Neural cell (in vitro differentiated cells): ENCODE data around the gene HOPX. TPM values are rescaled to one million over a fixed set of nuclear protein-coding genes. Genes with fewer than 3 reads are reported as not detected.

Experiments used
- H2AFZ ChIP-seq: fragments of 200-600, 300-800 bp; sonication (generic), shearing (Covaris generic); 2 replicates; pipeline ENCODE4 v1.6.0; 2014; ENCODE audit warnings: low read depth, mild to moderate bottlenecking, antibody characterized with exemption, low read length, moderate library complexity
- H3F3A ChIP-seq: fragments of 200-600 bp; shearing (Covaris generic); 2 replicates; pipeline ENCODE4 v1.6.1; 2016; ENCODE audit warnings: mild to moderate bottlenecking, moderate library complexity, mixed read lengths, antibody characterized with exemption, low read length; ENCODE audit not compliant: insufficient read depth, poor library complexity, severe bottlenecking
- H3K27ac ChIP-seq: fragments of 200-600, 300-800 bp; sonication (generic), shearing (Covaris generic); 2 replicates; pipeline ENCODE4 v1.5.1; 2014; ENCODE audit warnings: mild to moderate bottlenecking, low read length, moderate library complexity
- H3K27me3 ChIP-seq: fragments of 300-800, 200-600 bp; sonication (generic), shearing (Covaris generic); 2 replicates; pipeline ENCODE4 v1.6.0; 2014; ENCODE audit warnings: mild to moderate bottlenecking, low read depth, low read length, moderate library complexity; ENCODE audit not compliant: insufficient read depth
- H3K36me3 ChIP-seq: fragments of 300-800, 200-600 bp; sonication (generic), shearing (Covaris generic); 2 replicates; pipeline ENCODE4 v1.5.1; 2014; ENCODE audit warnings: mild to moderate bottlenecking, antibody characterized with exemption, low read length, moderate library complexity; ENCODE audit not compliant: insufficient read depth
- H3K4me2 ChIP-seq: fragments of 300-800, 200-600 bp; sonication (generic), shearing (Covaris generic); 2 replicates; pipeline ENCODE4 v1.6.0; 2014; ENCODE audit warnings: mild to moderate bottlenecking, low read length
- H3K4me3 ChIP-seq: fragments of 300-800, 200-600 bp; sonication (generic), shearing (Covaris generic); 2 replicates; pipeline ENCODE4 v1.5.1; 2014; ENCODE audit warnings: mild to moderate bottlenecking, low read length, moderate library complexity
- H3K79me2 ChIP-seq: fragments of 200-600 bp; shearing (Covaris generic); replicated peaks from 2 replicates; pipeline ENCODE4 v1.6.0; 2014; ENCODE audit warnings: mild to moderate bottlenecking, low read length, moderate library complexity; ENCODE audit not compliant: insufficient read depth
- H3K9ac ChIP-seq: fragments of 300-800, 200-600 bp; sonication (generic), shearing (Covaris generic); 2 replicates; pipeline ENCODE4 v1.6.1; 2016; ENCODE audit warnings: mild to moderate bottlenecking, low read length, mixed read lengths
- H3K9me2 ChIP-seq: fragments of 200-600 bp; shearing (Covaris generic); 2 replicates; pipeline ENCODE4 v1.6.1; 2016; ENCODE audit warnings: mild to moderate bottlenecking, low read length, mixed read lengths; ENCODE audit not compliant: insufficient read depth
- H3K9me3 ChIP-seq: fragments of 200-600, 300-800 bp; sonication (generic), shearing (Covaris generic); 2 replicates; pipeline ENCODE4 v1.6.1; 2016; ENCODE audit warnings: mild to moderate bottlenecking, mixed run types, low read length, moderate library complexity, mixed read lengths
- H4K20me1 ChIP-seq: fragments of 200-600 bp; shearing (Covaris generic); 2 replicates; pipeline ENCODE4 v1.6.1; 2016; ENCODE audit warnings: mild to moderate bottlenecking, mixed run types; ENCODE audit not compliant: insufficient read depth
- CTCF ChIP-seq: fragments of 450-650 bp; IDR thresholded peaks from 2 replicates; pipeline ENCODE4 v1.5.1; 2014; ENCODE audit warnings: antibody characterized with exemption, mild to moderate bottlenecking, moderate library complexity; ENCODE audit not compliant: poor library complexity, severe bottlenecking
- EP300 ChIP-seq: fragments of 450-650 bp; conservative IDR thresholded peaks from 2 replicates; pipeline ENCODE4 v1.6.1; 2014; ENCODE audit warnings: antibody characterized with exemption, mild to moderate bottlenecking, moderate library complexity; ENCODE audit not compliant: poor library complexity, severe bottlenecking
- EZH2 ChIP-seq: fragments of 200-600, 300-800 bp; shearing (Covaris generic), sonication (generic); IDR thresholded peaks from 2 replicates; pipeline ENCODE4 v1.6.1; 2014; ENCODE audit warnings: antibody characterized with exemption, low read length, borderline replicate concordance, mild to moderate bottlenecking; ENCODE audit not compliant: insufficient read depth, poor library complexity, severe bottlenecking
- MXI1 ChIP-seq: fragments of 450-650 bp; conservative IDR thresholded peaks from 2 replicates; pipeline ENCODE4 v1.6.1; 2014; ENCODE audit warnings: antibody characterized with exemption, mild to moderate bottlenecking; ENCODE audit not compliant: poor library complexity, severe bottlenecking
- RAD21 ChIP-seq: fragments of 450-650 bp; conservative IDR thresholded peaks from 2 replicates; pipeline ENCODE4 v1.6.1; 2014; ENCODE audit warnings: antibody characterized with exemption, mild to moderate bottlenecking, moderate library complexity
- REST ChIP-seq: IDR thresholded peaks from 2 replicates; pipeline ENCODE4 v1.6.1; 2012; ENCODE audit warnings: borderline replicate concordance
- SMC3 ChIP-seq: fragments of 450-650 bp; conservative IDR thresholded peaks from 2 replicates; pipeline ENCODE4 v1.6.1; 2014; ENCODE audit warnings: antibody characterized with exemption, mild to moderate bottlenecking, moderate library complexity; ENCODE audit not compliant: poor library complexity
- polyA minus RNA-seq: library from RNA; depleted of rRNA, polyadenylated mRNA; stranded (reverse); fragments of >200 nt; gene quantifications from 2 replicates; pipeline ENCODE4 v1.2.3, GENCODE V29; 2014
- polyA plus RNA-seq: library from polyadenylated mRNA; depleted of rRNA; stranded (reverse); fragments of >200 nt; gene quantifications from 2 replicates; pipeline ENCODE4 v1.2.3, GENCODE V29; 2014

HOPX gene
- polyA plus RNA-seq (0.62 and 2.0 TPM in 2 replicates), polyA minus RNA-seq (0.93 TPM in 1 of 2 replicates, not detected in the other)

GRCh38 chr4:56681158-56681852, at the start of gene HOPX:
HOPX (minus strand) TSS chr4:56681296; CDS start chr4:56657816, 23,480 bp downstream.
- no peak within 1 kb of the TSS for H3K27ac ChIP-seq
- H3K9me2 ChIP-seq, result no peaks in the 10 kb centered on the region
- no peaks in the 10 kb centered on the region for H3K79me2 ChIP-seq
- H3K4me2 ChIP-seq, result no peak within 1 kb of the TSS
- H2AFZ ChIP-seq, result no peak within 1 kb of the TSS
- no peaks in the 10 kb centered on the region for H3K9me3 ChIP-seq
- no peak within 1 kb of the TSS for H3K9ac ChIP-seq
- no peaks in the 10 kb centered on the region for H3K36me3 ChIP-seq
- H3K27me3 ChIP-seq, result no peaks in the 10 kb centered on the region
- TF ChIP-seq SMC3, result no peak
- no peak for TF ChIP-seq CTCF
- TF ChIP-seq MXI1, result no peak
- TF ChIP-seq RAD21, result no peak
- no peak for TF ChIP-seq EP300
- H3F3A ChIP-seq, result no peaks in the 10 kb centered on the region
- H3K4me3 ChIP-seq, result no peak within 1 kb of the TSS
- no peaks in the 10 kb centered on the region for H4K20me1 ChIP-seq

- Histone ChIP-seq H3K79me2 (no peaks in the 10 kb centered on the region), H4K20me1 (no peaks in the 10 kb centered on the region), H3K9me2 (no peaks in the 10 kb centered on the region), H3F3A (no peaks in the 10 kb centered on the region), H3K4me2 (no peak overlapping the region), H3K36me3 (no peaks in the 10 kb centered on the region), H3K9me3 (no peaks in the 10 kb centered on the region), H3K4me3 (no peak overlapping the region), H3K27me3 (no peaks in the 10 kb centered on the region), H3K9ac (no peak overlapping the region), H3K27ac (no peak overlapping the region), H2AFZ (no peak overlapping the region)
- TF ChIP-seq MXI1 (no peak), EP300 (no peak)
Observed at GRCh38 chr4:56730097-56730496, 49.0 kb upstream of the HOPX start.

GRCh38 chr4:56728512-56728911, 47.4 kb upstream of the HOPX start:
- Histone ChIP-seq H4K20me1 (no peaks in the 10 kb centered on the region), H3K79me2 (no peaks in the 10 kb centered on the region), H3F3A (no peaks in the 10 kb centered on the region), H3K9me3 (no peaks in the 10 kb centered on the region), H3K9me2 (no peaks in the 10 kb centered on the region), H3K27me3 (no peaks in the 10 kb centered on the region), H3K9ac (no peak overlapping the region), H2AFZ (no peak overlapping the region), H3K4me2 (no peak overlapping the region), H3K4me3 (no peak overlapping the region), H3K36me3 (no peaks in the 10 kb centered on the region), H3K27ac (no peak overlapping the region)
- no peak for TF ChIP-seq RAD21
- TF ChIP-seq SMC3, result no peak
- no peak for TF ChIP-seq REST
- no peak for TF ChIP-seq EZH2
